Thymus (tissue), 11 donors: ENCODE data around the gene NREP. TPM values are rescaled to one million over a fixed set of nuclear protein-coding genes. Genes with fewer than 3 reads are reported as not detected.

Source experiments
- DNase-seq, 9 donors: peaks; one replicate each; pipeline ENCODE4 v3.0.0-alpha.2; 2013; ENCODE audit warnings: low spot score in 9 of 9, low read depth in 6 of 9, missing footprints in 1 of 9
- H3K27ac ChIP-seq, 2 donors: one replicate each; pipeline ENCODE4 v1.5.1; 2013; ENCODE audit warnings: control low read depth in 1 of 2, low read depth in 1 of 2, low read length in 1 of 2, mild to moderate bottlenecking in 1 of 2, moderate library complexity in 1 of 2
- H3K27me3 ChIP-seq, 2 donors: one replicate each; pipeline ENCODE4 v1.5.1; 2013; ENCODE audit warnings: low read length in 1 of 2; ENCODE audit not compliant: control insufficient read depth in 2 of 2, insufficient read depth in 1 of 2
- H3K36me3 ChIP-seq, 2 donors: one replicate each; pipeline ENCODE4 v1.5.1; 2013; ENCODE audit warnings: low read length in 1 of 2, mild to moderate bottlenecking in 1 of 2, moderate library complexity in 1 of 2; ENCODE audit not compliant: control insufficient read depth in 2 of 2, insufficient read depth in 2 of 2
- H3K4me1 ChIP-seq, 2 donors: one replicate each; pipeline ENCODE4 v1.5.1; 2013; ENCODE audit warnings: low read length in 2 of 2; ENCODE audit not compliant: control insufficient read depth in 2 of 2, insufficient read depth in 2 of 2
- H3K4me3 ChIP-seq, 2 donors: one replicate each; pipeline ENCODE4 v1.5.1; 2013; ENCODE audit warnings: low read length in 2 of 2, control low read depth in 1 of 2, mild to moderate bottlenecking in 1 of 2
- H3K9me3 ChIP-seq, 2 donors: one replicate each; pipeline ENCODE4 v1.5.1; 2013; ENCODE audit warnings: low read length in 1 of 2, mild to moderate bottlenecking in 1 of 2; ENCODE audit not compliant: control insufficient read depth in 2 of 2, insufficient read depth in 1 of 2
- WGBS: extraction: QIAGEN DNeasy Blood & Tissue Kit; methylation state at CpG from one replicate; pipeline ENCODE4 v1.1.7; 2013; 5-methylcytosine and 5-hydroxymethylcytosine counted together
- polyA plus RNA-seq: library from polyadenylated mRNA; stranded (reverse); fragments of 200-250 nt; gene quantifications from one replicate; pipeline ENCODE4 v1.2.3, GENCODE V29; 2013
- total RNA-seq: library from RNA; stranded (reverse); fragments of 120-200 nt; gene quantifications from one replicate; pipeline ENCODE4 v1.2.4, GENCODE V29; 2013
- donor health status: healthy.

Gene NREP
- total and polyA plus RNA-seq, 2 donors, result 76.6 to 173 TPM

DNA sequence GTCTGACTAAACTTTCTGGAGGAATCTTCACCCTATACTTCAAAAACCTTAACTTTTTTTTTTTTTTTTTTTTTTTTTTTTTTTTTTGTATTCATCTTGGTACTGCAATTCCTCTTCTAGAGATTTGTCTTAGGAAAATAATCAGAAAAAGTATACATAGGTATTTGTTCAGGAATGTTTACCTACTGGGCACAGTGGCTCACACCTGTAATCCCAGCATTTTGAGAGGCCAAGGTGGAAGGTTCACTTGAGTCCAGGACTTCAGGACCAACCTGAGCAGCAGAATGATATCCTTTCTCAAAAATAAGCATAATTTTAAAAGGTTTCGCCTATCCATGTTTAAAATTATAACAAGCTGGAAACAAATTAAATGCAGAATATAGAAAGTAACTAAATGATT lies 33.3 kb upstream of the NREP start:
- DNase-seq, result no peak
- 100% methylated on average over 1 of the region's 1 CpG for WGBS

DNA sequence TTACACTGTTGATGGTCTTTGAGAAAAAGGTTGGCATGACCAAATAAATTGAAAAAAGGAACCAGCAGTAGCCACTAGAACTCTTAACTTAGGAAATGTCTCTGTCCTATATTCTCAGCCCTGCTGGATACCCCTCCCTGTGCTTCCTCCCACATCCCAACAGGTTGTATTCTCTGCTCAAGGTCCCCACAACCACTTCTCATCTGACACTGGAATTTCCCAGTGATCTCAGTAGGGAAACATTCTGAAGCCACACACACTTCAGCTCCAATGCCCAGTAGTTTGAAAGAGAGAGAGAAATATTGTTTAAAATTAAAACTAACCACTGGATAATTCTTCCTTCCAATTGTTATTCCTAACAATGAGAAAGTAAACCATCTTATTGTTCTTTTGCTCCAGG lies 30.0 kb upstream of the NREP start:
- no peak for DNase-seq
- no peaks in the 10 kb centered on the region for H3K4me1 ChIP-seq
- H3K36me3 ChIP-seq, result no peaks in the 10 kb centered on the region
- H3K27ac ChIP-seq, result no peak overlapping the region
- no peaks in the 10 kb centered on the region for H3K27me3 ChIP-seq
- H3K9me3 ChIP-seq, result no peaks in the 10 kb centered on the region
- no peak overlapping the region for H3K4me3 ChIP-seq

More for the DNA sequence above, 33.3 kb upstream of the NREP start:
- Histone ChIP-seq H3K36me3 (no peaks in the 10 kb centered on the region), H3K4me1 (no peaks in the 10 kb centered on the region), H3K9me3 (peaks cover 0 to 1% of the 10 kb centered on the region in 2 donors), H3K27ac (no peak overlapping the region), H3K4me3 (no peak overlapping the region), H3K27me3 (no peaks in the 10 kb centered on the region)

DNA sequence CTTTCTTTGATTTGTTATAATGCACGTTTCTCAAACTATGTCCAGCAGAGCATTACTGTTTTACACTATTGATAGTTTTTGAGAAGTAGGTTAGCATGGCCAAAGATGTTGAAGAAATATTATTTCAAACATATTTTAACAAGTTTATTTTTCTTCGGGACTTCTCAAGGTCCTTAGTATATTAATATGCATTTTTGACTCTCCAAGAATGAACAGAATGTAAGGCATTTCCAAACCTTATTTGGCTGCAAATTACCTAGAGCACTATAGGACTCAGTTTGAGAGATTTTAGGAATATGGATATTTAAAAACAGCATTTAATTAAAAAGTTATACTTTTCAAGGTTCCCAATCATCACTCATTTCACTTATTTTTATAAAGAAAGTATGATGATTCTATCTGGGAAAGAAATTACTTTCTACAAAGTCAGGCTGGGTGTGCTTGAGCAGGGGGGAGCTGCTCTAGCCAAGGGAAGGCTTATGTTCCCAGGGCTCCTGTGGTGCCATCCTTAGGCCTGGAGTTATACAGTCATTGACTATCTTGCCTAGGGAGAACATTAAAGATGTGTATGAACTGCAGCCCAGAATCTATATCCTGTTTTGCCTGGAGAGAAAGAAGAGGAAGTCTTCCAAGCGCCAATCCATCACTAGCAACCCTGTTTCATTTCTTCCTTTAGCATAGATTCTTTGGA lies 27.6 kb upstream of the NREP start:
- H3K36me3 ChIP-seq, result no peaks in the 10 kb centered on the region
- no peaks in the 10 kb centered on the region for H3K4me1 ChIP-seq
- no peak overlapping the region for H3K4me3 ChIP-seq
- no peak overlapping the region for H3K27ac ChIP-seq
- no peaks in the 10 kb centered on the region for H3K9me3 ChIP-seq
- WGBS, result 94% methylated on average over 3 of the region's 3 CpGs
- DNase-seq, result no peak
- H3K27me3 ChIP-seq, result no peaks in the 10 kb centered on the region

DNA sequence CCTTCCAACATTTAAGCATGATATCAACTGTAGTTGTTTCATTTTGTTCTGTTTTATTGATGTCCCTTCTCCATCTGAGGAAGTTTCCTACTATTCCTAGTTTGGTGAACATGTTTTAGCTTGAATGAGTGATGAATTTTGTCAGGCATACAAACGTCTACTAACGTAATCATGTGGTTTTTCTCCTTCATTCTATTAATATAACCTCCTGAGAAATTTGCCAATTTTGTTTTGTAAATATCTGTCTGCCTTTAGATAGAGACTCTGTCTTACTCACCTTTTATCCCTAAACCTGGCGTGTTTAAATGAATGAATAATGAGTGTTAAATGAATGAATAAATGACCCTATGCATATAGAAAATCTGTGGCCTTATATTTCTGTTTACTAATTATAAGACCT lies 26.5 kb upstream of the NREP start:
- H3K4me3 ChIP-seq, result no peak overlapping the region
- no peak for DNase-seq
- 52% methylated on average over 3 of the region's 3 CpGs for WGBS

DNA sequence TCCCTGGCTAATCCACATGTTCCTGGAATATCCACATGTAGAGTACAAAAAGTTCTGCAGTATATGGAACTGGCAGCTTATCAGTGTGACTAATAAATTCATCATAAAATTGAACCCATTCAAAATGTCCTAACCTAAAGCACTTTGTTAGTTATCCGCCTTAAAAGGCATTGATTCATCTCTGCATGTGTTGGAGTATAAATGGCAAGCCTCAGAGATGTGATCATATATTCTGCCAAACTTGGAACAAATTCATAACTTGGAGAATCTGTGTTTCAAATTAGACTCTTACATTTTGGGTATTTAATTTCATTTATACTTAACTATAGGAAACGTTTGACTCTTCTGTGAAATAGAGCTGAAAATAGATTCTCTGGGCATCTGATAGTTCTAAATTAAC lies 25.2 kb upstream of the NREP start:
- Histone ChIP-seq H3K27me3 (no peaks in the 10 kb centered on the region), H3K36me3 (no peaks in the 10 kb centered on the region), H3K4me1 (peaks cover 0 to 6% of the 10 kb centered on the region in 2 donors), H3K9me3 (no peaks in the 10 kb centered on the region), H3K4me3 (no peak overlapping the region), H3K27ac (no peak overlapping the region)
- WGBS, result 90% methylated on average over 2 of the region's 2 CpGs
- DNase-seq, result no peak

More for the DNA sequence above, 26.5 kb upstream of the NREP start:
- H3K27ac ChIP-seq, result no peak overlapping the region
- no peaks in the 10 kb centered on the region for H3K36me3 ChIP-seq
- H3K4me1 ChIP-seq, result peaks cover 0 to 6% of the 10 kb centered on the region in 2 donors
- H3K9me3 ChIP-seq, result no peaks in the 10 kb centered on the region
- no peaks in the 10 kb centered on the region for H3K27me3 ChIP-seq

DNA sequence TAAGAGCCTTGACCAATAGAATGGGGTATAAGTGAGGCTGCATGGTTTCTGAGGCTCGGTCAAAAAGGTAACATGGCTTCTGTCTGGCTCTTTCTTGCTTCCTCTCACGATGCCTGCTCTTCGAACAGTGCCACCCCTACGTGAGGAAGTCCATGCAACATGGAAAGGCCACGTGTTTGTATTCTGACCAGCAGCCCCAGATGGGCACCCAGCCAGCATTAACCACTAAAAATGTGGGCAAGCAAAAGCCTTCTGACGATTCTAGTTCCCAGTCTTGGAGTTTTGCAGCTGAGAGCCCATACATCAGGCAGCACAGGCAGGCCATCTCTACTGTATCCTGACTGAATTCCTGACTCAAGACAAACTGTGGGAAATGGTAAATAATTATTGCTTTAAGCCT lies 24.2 kb upstream of the NREP start:
- no peaks in the 10 kb centered on the region for H3K9me3 ChIP-seq
- H3K4me3 ChIP-seq, result no peak overlapping the region
- no peaks in the 10 kb centered on the region for H3K36me3 ChIP-seq
- no peak for DNase-seq
- 64% methylated on average over 6 of the region's 6 CpGs for WGBS
- H3K27me3 ChIP-seq, result no peaks in the 10 kb centered on the region
- H3K4me1 ChIP-seq, result peaks cover 0 to 6% of the 10 kb centered on the region in 2 donors
- no peak overlapping the region for H3K27ac ChIP-seq

DNA sequence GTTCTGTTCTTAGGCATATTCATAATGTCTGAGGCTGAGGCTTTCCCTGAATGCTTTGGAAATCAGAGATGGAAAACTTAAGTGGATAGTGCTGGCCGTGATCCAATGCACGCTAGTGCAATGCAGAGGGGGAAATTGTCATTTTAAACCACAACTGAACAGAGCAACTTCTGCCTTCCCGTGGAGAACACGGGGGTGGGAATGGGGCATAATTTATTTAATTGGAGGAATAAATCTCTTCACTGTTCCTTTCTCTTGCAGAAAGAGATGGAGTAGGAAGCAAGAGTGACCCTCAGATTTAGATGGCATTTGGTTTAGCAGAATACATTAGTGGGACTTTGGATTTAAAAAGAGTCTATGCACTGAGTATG lies 22.9 kb upstream of the NREP start:
- Histone ChIP-seq H3K36me3 (no peaks in the 10 kb centered on the region), H3K9me3 (no peaks in the 10 kb centered on the region), H3K27me3 (no peaks in the 10 kb centered on the region), H3K27ac (no peak overlapping the region), H3K4me3 (no peak overlapping the region), H3K4me1 (peaks cover 4 to 10% of the 10 kb centered on the region in 2 donors)
- DNase-seq, result no peak
- 10% methylated on average over 4 of the region's 4 CpGs for WGBS

DNA sequence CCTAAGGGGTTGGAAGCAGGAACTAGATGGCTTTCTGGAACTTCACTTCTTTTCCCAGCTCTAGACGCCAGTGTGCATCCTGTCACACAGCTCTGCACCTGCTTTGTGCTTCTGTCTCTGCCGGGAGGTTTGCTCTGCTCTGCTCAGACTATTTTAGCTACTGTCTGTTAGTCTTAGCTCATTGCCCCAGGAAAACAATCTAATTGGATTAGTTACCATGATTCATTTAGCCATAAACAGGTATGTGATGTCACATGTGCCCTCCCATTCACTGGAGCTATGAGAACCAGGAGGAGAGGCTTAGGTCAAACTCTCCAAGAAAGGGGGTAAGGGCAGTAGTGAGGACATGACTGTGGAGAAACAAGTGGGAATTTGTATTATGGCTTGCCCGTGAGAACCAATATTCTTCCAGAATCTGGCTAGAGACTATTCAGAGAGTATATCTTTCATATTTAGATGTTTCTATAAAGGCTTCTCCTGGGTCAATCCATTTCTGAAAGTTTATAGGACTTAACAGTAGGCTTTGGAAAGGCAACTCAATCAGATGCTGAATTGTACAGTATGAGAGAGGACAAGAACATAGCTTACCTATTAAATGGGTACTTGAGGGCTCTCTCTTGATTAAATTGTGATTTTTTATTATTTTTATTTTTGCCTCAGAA lies 22.4 kb upstream of the NREP start:
- peak in 1 of 9 donors; percentile 41 for DNase-seq
- 35% methylated on average over 3 of the region's 3 CpGs for WGBS
- H3K4me3 ChIP-seq, result no peak overlapping the region
- peaks cover 8 to 14% of the 10 kb centered on the region in 2 donors for H3K4me1 ChIP-seq
- no peaks in the 10 kb centered on the region for H3K36me3 ChIP-seq
- no peaks in the 10 kb centered on the region for H3K27me3 ChIP-seq
- no peak overlapping the region for H3K27ac ChIP-seq
- no peaks in the 10 kb centered on the region for H3K9me3 ChIP-seq

DNA sequence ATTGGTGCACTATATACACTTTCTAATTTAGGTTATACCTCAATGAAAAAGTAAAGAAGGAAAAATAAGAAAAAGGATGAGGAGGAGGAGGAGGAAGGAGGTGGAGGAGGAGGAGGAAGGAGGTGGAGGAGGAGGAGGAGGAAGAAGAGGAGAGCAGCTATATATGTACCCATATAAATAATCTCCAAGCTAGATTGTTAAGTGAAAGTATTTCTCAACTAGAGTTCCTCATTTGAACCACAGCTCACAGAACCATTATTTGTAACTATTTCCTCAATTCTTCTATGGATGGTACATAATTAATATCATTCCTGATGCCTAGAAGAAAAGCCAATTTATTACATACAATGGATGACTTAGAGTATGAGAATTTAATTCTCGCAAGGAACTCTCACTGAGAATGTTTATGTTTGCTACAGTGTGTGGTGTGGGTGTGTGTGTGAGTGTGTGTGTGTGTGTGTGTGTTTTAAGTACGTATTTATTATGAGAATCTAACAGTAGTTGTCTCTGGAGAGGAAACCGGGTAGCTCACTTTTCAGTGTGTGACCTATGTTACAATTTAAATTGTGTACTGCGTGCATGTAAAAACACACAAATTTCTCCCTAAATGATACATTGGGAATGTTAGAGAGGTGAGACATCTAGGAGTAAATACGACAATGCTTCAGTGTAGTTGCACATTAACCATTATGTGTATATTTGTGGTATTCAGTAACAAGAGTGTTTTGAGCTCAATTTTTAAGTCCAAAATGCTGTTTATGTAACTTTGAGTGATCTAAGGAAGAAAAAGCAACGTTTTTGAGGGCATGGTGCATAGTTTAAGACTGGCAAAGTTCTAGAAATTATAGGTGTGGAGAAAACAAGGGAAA lies 20.2 kb upstream of the NREP start:
- no peaks in the 10 kb centered on the region for H3K9me3 ChIP-seq

More for the DNA sequence above, 20.2 kb upstream of the NREP start:
- WGBS, result 88% methylated on average over 6 of the region's 6 CpGs
- Histone ChIP-seq H3K36me3 (no peaks in the 10 kb centered on the region), H3K4me1 (peaks cover 13 to 23% of the 10 kb centered on the region in 2 donors), H3K4me3 (no peak overlapping the region), H3K27ac (no peak overlapping the region), H3K27me3 (no peaks in the 10 kb centered on the region)
- DNase-seq, result no peak
